HG03108 (cell line): ENCODE measurements around the gene GYPA.
"Not testable (repeated sequence)": the region's sequence is repeated elsewhere in the genome, so short reads cannot be mapped to it uniquely, and the experiment has no call there.

ENCODE experiments used
- ATAC-seq: cut with Tn5 transposase; IDR thresholded peaks from one replicate; pipeline ENCODE4 v1.9.1; 2021; ENCODE audit warnings: moderate library complexity; ENCODE audit not compliant: unreplicated experiment

Gene GYPA

DNA sequence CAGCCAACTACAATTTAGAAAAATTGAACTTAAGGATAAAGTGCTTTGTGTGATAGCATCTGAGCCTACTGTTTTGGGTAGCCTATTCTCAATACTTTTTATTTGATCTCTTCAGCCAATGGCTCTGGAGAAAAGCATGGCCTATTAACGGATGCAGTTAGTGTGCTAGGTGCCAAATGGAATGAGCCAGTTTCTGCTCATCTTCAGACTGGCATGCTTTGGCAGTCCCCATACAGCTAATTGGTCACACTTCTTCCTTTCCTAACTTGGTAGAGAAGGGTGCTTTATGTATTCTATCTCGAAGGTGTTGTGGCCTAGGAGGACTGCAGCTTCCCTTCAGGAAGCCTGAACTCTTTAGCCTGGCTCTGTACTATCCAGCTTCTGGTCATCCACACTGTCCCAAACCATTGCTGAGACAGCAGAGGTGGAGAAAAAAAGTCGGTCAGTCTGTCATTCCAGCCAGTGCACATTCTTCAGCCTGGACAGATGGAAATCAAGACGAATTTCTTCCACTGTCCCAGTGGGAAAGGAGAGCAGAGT is 11.1 kb downstream of the GYPA start:
- not testable (repeated sequence) for ATAC-seq

DNA sequence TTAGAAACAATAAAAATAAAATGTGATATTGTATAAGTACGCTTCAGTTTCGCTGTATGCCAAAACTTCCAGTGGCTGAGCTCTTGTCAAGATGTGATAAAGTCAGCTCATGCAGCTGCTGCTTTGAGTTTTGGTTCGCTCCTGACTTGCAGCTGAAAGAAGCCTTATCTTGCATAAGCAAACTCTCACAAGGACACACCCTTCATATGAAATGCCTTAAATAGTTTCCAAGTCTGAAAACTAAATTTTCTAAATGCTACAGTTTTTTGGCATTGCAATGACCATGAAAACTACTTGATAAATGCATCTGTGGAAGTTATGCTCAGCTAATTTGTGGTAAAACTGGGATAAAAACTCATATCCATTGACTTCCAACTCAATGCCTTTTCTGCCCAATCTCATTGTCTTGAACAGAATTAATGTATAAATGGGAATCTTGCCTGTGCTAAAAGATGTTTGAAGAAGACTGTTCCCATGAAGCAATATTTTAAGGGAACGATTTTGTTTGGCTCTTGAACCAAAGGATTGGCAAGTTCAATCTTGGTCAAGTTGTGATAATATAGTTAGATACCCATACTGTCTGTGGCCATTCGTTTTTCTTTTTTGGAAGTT is 11.7 kb downstream of the GYPA start:
- ATAC-seq, result not testable (repeated sequence)

DNA sequence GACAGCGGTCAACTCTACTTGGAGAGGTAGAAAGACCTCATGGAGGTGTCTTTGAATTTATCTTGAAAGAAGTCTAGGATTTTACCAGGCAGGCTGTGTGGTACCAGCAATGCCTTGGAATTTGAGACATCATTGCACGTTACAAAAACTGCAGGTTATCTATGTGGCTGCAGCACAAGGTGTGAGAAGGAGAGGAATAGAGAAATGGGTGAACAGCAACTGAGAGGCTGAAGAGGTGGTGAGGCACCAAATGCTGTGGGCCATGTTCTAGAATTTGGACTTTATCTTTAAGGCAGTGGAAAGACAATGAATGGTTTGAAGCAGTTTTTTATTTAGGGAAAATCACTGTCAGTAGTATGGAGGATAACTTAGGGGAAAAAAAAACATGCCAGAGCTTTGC is 15.4 kb downstream of the GYPA start:
- ATAC-seq, result not testable (repeated sequence)

DNA sequence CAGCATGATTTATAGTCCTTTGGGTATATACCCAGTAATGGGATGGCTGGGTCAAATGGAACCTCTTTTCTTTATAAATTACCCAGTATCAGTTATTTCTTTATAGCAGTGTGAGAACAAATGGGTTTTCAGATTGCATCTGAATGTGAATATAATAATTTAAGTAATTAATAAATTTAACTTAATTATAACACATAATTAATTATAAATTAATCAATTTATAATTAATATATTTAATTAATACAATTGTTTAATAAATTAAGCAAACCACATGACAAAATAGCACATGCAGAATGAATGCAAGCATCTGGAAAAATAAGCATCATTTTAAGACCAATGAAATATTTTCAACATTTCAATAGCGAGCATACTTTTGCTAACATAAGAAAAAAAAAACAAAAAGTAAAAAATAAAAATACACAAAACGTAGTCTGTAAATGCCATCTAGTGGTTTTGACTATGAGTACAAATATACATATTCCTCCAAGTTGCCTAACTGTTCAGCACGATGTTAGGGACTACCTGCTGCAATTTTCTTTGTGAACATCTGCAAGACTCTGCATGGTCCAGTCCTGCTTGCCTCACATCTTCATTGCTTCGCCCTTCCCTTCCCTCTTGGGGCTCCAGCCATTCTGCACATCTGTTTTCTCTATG is 16.4 kb downstream of the GYPA start:
- ATAC-seq, result not testable (repeated sequence)

DNA sequence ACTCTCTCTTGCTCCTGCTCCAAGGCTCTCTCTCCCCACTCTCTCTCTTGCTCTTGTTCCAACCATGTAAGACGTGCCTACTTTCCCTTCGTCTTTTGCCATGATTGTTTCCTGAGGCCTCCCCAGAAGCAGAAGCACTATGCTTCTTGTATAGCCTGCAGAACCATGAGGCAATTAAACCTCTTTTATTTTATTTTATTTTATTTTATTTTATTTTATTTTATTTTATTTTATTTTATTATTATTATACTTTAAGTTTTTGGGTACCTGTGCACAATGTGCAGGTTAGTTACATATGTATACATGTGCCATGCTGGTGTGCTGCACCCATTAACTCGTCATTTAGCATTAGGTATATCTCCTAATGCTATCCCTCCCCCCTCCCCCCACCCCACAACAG is 17.2 kb downstream of the GYPA start:
- not testable (repeated sequence) for ATAC-seq

DNA sequence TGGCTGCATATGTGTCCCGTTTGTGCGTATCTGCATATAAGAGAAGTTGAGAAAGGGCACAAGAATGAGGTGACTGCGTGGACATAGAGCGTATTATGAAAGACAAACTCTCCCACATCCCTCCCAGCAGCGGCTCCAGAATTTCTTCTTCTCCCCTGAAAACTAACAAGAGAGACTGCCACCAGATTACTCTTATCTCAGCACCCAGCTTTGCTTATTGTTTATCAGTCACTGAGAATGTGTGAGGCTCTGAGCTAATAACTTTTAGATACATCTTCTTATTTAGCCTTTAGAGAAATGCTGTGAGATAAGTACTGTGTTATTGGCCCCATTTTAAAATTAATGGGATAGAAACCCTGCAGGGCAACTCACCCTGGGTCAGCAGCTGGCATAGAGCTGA is 20.8 kb downstream of the GYPA start:
- not testable (repeated sequence) for ATAC-seq

DNA sequence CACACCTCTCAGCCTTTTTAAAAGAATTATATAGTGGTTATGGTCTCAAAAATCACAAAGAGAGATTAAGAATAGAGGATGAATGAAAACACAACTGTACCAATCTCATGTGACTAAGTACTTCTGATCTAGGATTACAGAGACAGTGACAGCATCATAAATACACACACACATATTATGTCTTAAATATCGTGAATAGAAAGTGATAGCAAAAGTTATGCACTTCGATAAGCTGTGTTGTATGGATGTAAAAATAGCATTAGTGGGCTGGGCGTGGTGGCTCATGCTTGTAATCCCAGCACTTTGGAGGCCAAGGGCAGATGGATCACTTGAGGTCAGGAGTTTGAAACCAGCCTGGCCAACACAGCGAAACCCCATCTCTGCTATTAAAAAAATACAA is 25.0 kb downstream of the GYPA start:
- ATAC-seq, result no peak

DNA sequence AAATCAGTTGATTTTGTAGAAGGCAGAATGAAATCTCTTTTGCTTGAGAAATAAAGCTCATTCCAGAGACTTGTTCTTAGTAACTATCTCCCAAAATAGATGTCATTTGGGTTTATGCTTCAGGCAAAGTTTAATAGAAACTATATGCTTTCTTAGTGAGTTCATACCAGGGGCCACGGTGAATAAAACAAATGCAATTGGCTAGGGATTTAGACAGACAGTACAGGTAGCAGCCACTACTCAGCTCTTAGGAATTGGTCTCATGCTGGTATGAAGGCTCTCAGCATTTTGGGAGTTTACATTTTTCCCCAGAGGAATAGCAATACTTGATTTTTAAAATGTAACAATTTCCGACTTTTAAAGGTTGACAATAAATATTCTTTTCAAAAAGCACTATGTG is 27.0 kb downstream of the GYPA start:
- no peak for ATAC-seq

DNA sequence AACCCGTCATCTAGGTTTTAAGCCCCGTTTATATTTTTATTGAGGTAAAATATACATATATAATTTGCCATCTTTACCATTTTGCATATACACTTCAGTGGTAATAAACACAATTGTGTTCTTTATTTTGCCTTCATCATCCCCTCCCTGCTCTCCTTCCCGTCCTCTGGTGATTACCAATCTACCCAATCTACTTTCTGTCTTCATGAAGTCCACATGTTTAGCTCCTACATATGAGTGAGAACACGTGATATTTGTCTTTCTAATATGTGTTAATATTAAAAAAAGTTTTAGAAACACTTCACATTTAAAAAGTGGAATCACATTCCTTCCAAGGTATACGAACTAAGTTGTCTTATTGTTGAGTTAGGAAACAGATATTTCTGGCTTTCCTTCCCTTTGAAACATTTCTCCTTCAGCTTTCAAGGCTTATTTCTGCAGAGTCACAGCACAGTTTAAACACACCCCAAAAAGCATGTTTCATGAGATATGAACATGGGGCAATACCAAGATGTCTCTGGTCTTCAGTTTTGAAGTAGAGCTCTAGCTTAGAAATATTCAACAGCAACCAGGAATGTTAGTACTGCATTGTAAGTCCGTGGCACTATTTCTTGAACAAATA is 35.9 kb downstream of the GYPA start:
- no peak for ATAC-seq

DNA sequence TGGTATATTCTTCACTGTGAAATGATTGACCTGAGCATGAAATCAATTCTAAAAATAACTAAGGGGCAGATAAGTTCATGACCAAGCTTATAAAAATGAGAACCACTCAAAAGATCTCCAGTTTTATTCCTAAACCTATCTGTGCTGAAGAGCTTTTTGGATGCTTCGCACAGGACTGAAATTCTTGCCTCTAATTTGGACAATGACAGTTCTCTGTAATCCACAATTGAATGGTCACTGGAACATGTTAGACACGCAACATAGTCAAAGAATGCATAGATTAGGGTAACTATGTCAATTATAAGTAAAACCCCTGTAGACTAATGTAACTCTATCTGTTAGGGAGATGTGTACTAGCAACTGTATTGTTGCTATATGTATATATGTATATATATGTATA is 42.7 kb downstream of the GYPA start:
- not testable (repeated sequence) for ATAC-seq

DNA sequence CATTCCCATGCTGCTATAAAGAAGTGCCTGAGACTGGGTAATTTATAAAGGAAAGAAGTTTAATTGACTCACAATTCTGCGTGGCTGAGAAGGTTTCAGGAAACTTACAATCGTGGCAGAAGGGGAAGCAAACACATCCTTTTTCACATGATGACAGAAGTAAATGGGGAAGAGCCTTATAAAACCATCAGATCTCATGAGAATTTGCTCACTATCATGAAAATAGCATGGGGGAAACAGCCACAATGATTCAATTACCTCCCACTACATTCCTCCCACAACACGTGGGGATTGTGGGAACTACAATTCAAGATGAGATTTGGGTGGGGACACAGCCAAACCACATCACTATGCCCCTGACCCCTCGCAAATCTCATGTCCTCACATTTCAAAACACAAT is 46.5 kb downstream of the GYPA start:
- not testable (repeated sequence) for ATAC-seq

DNA sequence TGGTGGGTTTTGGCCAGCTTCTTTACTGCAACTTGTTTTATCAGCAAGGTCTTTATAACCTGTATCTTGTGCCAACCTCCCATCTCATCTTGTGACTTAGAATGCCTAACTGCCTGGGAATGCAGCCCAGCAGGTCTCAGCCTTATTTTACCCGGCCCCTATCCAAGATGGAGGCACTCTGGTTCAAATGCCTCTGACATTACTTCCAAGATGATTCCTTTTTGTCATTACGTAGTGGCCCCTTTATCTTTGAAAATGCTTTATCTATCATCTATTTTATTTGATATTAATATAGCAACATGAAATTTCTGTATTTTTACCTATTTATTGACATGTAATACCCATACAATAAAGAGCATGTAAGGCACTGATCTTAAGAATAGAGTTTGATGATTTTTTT is 49.3 kb downstream of the GYPA start:
- not testable (repeated sequence) for ATAC-seq

DNA sequence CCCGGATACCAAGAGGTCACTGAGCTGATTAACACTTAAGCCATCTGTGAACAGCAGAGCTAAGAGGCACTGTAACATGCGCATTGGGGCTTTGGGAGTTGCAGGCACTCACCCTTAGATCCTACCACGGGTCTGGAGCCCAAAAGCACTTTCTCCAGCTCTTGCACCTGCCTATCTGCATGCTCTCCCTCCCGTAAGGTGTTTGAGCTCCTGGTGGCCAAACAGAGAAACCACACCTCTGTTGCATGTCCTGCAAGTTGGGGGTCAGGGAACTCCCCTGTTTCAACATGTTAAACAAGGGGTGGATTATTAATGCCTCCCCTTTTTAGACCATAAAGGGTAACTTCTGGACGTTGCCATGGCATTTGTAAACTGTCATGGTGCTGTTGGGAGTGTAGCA is 49.8 kb downstream of the GYPA start:
- no peak for ATAC-seq

DNA sequence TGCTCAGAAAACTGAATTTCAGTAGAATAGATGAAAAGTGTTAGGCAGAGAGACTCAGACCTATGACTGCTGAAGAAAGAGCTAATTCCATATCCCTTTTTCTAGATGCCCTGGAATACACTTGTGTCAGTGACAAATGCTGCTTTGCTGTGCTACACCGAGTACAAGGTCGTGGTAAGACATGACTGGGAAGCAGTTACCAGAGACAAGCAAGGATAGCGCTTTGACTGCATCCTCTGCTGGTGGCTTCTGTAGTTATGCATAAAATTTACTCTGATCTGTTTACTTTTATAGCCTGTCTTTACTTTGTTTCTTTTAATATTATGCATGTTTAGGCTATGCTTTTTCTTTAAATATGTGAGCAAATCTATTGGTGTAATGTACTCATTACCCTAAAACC is 58.5 kb downstream of the GYPA start:
- not testable (repeated sequence) for ATAC-seq

DNA sequence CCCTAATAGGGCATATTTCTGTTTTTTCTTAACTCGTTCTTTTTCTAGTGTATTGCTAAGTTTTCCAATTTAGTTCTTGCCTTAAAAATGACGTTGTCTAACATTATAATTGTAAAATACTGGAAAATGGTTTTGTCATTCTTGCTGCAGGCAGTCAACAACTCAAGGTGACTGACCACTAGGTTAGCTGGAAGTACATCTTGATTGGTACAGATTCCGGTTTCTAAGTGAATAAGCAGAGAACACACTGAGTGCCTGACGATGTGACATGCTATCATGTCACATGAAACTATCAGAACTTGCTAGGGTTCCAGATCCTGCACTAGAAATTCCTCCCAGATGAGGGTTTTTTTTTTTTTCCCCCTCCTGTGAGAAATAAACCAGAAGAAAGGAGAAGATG is 60.4 kb downstream of the GYPA start:
- not testable (repeated sequence) for ATAC-seq

DNA sequence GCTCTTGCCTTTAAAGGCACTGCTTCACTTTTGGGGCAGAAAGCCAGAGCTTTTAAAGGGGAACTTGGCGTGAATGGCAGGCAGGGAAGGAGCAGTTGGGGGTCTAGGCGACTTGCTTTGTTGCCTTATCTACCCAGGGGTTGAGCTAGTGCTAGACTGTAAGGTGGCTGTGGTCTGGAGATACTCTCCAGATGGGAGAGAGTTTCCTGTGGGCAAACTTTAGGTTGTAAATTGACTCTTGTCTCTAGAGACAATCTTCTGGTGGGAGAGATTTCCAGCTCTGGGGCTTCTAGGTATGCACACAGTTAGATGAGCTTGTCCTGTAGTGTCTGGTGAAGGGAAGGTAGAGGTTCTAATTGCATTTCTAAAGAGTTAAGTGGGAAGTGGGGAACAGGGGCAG is 61.8 kb downstream of the GYPA start:
- ATAC-seq, result not testable (repeated sequence)

DNA sequence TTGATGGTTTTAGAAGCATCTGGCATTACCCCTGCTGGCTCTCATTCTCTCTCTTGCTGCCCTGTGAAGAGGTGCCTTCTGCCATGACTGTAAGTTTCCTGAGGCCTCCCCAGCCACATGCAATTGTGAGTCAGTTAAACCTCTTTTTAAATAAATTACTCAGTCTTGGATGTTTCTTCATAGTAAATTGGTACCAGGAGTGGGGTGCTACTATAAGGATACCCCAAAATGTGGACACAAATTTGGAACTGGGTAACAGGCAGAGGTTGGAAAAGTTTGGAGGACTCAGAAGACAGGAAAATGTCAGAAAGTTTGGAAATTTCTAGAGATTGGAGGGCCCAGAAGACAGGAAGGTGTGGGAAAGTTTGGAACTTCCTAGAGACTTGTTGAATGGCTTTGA is 79.0 kb downstream of the GYPA start:
- ATAC-seq, result not testable (repeated sequence)

DNA sequence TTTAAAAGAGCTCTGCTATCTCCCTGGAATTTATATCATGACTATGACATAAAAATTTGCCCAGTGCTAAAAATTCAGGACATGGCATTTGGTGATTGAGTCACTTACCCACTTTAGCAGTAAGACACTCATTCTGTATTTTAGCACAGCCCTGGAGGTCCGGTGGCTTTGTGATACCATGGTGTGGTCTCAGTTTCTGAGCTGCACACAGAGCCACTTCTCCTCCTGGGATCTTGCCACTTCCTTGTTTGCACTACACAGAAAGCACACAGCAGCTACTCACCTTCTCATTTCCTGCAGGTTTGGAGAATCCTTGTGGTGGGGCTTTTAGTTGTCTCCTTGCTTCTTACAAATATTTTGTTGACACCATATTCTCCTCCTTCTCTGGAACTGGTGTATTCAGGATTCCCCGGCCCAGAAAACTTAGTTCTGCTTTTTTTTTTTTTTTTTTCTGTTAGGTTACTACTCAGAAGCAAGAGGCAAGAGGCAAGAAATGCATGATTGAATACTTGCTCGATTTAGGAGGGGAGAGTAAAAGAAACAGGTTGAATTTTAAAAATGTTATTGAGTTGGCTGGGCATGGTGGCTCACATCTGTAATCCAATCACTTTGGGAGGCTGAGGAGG is 80.2 kb downstream of the GYPA start:
- not testable (repeated sequence) for ATAC-seq
